NOMO-1 (cell line): ENCODE data around the gene UBAC1.
"Not testable (repeated sequence)": the region's sequence is repeated elsewhere in the genome, so short reads cannot be mapped to it uniquely, and the experiment has no call there.

ENCODE experiments used
- DNase-seq, 2 experiments: peaks; one replicate each; lab custom pipeline; 2025; ENCODE audit not compliant: unreplicated experiment in 2 of 2; lab: John Stamatoyannopoulos, UW

UBAC1 gene

DNA sequence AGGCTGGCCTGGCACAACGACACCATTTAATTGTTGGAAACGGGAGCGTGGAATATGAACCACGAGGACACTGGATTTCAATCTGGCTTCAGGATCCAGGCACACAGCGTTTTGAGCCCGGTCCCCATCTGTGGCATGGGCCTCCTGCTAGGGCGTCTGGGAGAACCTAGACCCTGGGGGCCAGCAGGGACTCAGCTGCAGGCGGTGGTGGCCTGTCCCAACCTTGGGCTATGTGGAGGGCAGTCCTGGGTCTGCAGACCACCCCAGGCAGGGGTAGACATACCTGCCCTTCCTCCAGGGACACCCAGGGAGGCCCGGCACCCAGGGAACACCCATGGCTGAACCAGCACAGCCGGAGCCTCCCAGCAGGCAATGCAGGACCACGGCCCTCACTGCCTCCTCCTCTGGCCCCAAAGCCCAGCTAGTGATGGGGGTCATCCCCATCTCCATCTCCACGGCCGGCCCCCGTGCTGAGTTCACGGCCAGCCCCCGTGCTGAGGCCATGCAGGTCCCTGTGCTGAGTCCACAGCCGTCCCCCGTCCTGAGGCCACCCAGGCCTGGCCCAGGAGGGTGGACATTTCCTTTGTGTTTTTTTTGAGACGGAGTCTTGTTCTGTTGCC is 18.5 kb upstream of the UBAC1 start:
- DNase-seq, result no peak

DNA sequence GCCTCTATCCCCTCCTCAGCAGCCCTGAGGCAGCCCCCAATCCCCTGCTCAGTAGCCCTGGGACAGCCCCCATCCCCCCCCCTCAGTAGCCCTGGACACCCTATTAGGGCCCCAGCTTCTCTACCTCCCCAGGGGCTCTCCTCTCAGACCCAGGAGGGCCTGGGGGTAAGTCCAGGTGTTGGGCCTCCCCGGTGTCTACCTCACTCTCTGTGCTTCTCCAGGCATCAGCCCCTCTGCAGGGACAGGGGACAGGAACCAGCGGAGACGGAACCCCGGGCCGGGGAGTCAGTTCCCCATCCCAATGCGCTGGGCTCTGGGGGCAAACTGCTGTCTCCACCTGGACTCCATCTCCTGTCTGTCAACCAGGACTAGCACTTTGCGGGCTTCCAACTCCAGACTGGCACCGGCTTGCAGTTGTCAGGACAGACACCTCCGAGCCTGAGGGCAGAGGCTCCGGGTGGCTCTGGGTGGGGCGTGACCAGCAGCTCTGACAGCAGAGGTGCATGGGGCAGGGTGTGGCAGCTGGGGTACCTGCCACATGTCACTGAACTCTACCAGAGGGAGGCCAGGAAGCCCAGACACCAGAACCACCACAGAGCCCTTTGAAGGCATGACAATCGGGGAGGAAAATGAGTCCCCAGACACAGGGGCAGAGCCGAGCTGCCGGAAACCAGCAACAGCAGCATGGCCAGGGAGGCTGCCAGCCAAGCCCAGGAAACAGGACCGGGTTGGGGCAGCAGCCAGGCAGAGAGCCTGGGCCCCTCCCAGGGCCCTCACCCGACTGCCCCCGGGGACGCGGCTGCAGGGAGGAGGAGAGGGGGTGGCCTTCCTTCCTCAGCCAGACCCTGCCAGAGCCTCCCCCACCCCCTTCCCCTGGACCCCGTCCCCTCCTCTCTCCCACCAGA is 17.7 kb upstream of the UBAC1 start:
- no peak for DNase-seq

DNA sequence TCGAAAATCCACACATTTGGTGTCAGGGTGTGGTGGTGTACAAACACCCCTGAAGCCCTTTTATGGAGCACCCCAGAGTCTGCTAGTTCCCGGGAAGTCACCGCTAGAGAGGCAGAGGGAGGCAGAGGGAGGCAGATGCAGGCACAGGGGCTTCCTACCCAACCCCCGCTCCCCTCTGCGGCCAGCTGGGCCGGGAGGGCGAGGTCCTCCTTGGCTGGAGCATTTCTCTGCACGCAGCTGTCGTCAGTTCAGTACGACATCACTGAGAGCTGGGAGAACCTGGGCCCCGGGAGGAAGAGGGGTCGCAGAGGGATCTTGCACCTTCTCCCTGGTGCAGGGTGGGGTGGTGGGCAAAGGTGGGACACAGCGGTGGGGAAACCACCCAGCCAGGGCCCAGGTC is 15.8 kb upstream of the UBAC1 start:
- DNase-seq, result no peak

DNA sequence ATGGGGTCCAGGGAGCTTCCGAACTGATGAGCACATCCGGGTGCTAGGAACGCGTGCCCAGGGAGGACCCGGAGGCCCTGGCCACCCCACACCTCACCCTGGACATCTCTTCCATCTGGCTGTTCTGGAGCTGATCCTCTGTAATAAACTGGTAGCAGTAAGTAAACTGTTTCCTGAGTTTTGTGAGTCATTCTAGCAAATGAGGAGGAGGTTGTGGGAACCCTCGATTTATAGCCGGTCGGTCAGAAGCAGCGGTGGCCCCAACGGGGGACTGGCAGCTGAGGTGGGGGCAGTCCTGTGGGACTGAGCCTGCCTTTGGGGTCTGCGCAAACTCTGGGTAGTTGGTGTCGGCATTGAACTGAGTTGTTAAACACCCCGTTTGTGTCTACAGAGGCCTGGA is 15.4 kb upstream of the UBAC1 start:
- peak in 1 of 2 experiments; percentile 35 for DNase-seq

DNA sequence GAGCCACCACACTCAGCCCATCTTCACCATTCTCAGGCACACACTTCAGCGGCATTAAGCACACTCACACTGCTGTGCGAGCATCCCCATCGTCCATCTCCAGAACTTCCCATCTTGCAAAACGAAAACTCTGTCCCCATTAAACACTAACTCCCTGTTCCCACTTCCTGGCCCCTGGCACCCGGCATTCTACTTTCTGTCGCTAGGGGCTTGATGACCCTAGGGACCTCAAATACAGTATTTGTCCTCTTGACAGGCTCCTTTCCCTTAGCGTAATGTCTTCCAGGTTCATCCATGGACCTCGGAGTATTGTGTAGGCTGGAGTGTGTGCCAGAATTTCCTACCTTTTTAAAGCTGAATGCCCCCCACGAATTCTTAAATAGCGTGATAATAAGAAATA is 14.7 kb upstream of the UBAC1 start:
- no peak for DNase-seq

DNA sequence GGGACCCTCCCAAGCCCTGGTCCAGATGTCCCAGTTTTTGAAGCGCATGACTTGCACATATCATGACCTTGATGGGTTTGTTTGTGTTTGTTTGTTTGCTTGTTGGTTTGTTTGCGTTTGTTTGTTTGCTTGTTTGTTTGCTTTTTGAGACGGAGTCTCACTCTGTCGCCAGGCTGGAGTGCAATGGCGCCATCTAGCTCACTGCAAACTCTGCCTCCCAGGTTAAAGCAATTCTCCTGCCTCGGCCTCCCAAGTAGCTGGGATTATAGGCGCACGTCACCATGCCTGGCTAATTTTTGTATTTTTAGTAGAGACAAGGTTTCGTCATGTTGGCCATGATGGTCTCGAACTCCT is 13.0 kb upstream of the UBAC1 start:
- DNase-seq, result no peak

DNA sequence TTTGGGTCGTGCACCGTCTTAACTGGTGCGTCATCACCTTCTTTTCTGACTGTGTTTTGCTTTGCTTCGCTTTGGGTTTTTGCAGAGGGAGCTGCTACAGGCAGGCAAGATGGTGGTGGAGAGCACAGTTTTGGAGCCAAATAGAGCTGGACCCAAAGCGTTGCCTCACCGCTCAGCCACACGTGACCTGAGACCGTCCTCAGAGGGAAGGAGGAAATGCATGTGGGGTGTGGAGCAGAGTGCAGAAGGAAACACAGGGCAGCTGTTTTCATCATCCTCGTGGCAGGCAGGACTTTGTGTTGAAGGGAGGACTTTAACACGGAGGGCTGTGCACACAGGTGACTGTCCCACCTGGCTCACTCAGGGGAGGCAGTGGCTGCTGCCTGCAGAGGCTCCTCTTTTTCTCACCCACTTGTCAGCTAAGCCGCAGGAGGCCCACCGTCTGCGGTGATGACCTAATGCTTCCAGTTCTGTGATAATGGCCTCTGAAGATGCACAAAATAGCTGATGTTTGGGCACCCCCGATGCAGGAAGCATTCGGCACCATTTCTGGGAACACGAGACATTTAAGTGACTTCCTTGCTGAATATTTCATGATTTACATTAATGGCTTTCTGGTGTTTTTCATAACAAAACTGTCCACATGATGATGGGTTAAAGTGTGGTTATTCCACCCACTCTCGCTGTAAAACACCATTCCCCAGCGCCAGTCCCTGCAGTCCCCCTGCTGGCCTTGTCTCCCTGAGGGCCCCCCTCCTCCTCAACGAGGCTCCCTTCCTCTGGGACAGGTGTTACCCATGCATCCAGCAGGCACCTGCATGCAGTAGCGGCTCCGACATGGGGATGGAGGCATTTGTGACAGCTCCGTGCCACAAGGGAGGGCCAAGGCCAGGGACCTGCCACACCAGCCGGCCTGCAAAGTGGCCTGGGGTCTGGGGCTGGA is 12.4 kb upstream of the UBAC1 start:
- peak; percentile 88 to 90 for DNase-seq

DNA sequence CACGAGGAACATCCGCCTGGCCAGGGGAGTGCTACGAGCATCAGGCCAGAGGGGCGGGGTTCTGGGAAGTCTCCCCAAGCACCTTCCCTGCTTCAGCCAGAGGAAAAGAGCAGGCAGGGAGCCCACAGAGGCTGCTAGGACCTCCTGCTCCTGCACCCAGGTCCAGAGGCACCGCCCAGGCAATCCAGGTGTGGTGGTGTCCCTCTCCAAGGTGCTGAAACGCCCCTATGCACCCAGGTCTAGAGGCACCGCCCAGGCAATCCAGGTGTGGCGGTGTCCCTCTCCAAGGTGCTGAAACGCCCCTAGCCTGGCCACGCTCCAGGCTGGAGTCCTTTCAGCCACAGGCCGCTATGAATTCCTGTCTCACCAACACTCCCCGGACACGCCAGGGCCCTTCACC is 10.7 kb upstream of the UBAC1 start:
- DNase-seq, result no peak

DNA sequence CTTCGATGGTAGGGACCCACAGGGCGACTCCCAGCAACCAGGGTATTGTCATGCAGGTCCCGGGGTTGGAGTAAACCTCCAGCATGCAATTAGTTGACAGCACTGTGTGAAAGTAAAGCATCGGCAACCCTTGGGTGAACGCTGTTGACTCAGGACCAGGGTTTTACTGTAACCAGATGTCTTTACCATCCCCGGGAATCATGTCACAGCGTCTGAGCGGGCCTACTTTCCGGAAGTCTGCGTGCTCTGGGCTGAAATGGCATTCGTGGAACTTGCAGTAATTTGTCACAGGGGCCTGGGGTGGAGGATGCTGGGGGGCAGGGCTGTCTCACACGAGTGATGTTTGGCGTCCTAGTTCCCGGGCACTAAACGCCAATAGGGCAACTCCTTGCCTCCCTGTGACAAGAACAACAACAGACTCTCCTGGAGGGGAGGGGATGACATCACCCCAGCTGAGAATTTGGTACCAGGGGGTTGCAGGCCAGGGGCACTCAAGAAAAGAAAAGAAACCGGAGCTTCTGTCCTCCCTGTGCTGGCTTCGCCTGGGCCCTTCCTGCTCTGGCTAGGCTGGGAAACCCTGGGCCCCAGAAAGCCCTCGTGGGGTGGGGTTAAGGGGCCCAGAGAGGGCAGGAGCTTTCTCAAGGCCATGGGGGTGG is 10.1 kb upstream of the UBAC1 start:
- DNase-seq, result no peak

DNA sequence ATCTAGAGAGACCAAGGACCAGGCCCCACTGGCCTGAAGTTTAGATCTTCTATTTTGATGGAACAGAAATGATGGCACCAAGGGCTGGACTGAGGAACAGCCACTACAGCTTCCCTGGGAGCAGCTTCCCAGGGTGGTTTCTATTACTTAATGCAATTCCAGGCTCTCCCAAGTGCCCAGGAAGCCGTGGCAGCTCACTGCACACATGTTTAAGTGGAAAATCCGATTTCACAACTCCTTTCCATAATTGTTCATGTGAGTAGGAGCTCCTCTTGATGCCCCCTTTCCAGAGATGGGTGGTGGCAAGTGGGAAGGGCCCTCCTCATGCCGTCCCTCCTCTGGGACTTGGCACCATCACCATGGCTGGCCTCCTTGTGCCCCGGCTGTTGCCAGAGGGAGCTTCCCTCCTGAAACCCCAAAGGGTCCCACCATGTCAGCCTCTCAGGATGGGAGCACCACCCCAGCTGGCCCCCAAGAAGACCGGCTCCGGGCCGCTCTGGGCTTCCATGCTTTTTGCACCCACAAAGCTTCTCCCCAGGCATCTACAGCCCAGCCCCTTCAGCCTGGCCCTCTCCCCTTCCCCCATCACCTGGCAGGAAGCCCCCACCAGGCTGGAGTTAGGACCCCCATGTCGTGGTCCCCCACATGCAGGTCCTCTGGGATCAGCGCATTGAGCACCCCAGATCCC is 9.1 kb upstream of the UBAC1 start:
- DNase-seq, result no peak

DNA sequence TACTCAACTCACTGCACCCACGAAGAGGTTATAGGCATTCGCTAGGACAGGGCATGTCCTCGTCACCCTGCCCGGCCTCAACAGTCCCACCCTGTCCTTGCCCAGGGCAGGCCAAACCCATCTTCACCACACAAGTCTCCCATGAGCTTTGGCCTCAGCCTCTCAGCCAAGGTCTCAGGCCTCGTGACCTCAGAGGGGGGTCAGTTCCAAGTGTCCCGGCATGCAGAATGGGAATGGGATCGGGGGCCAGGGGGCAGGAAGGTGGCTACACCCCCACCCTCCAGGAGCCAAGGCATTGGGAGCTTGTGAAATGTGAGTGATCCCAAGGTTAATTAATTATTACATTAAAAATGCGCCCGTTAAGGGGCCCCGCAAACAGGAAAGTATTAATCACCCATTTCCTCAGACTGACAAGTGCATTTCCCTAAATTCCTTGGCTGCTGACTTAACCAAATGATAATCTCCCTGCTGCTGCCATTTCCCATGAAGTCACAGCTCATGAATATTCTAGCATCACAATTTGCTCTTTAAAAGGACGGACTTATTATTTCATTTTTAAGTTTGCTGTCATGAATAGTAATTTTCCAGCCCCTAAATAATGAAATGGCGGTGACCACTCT is 8.0 kb upstream of the UBAC1 start:
- DNase-seq, result peak; percentile 51 to 71

DNA sequence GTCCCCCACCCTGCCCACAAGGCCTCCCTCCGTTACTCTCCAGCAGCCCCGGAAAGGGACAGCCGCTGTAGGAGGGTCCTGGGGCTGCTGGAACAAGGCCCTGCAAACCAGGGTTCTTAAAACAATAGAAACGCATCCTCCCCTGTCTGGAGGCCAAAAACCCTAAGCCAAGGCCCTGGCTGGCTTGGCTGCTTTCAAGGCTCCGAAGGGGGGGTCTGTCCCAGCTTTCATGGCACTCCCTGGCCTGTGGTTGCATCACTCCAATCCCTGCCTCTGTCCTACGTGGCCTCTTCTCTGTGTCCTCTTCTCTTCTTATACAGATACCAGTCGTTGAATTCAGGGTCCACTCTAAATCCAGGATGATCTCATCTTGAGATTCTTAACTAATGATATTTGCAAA is 7.4 kb upstream of the UBAC1 start:
- no peak for DNase-seq

DNA sequence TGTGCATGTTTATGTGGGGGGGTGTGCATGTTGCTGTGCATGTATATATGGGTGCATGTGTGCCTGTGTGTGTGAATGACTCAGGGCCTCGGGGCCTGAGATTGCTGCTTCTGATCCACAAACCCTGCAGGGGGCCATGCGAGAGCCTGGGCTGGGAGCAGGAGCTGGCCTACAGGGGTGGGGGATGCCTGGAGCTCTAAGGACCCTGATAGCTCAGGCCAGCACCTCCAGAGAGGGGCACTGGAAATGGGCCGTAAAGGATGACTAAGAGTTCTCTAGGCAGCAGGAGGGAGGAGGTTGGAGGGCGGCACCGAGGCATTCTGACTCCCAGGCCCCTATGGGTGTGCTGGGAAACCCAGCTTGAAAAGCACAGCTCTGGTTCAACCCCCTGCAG is 6.9 kb upstream of the UBAC1 start:
- no peak for DNase-seq

DNA sequence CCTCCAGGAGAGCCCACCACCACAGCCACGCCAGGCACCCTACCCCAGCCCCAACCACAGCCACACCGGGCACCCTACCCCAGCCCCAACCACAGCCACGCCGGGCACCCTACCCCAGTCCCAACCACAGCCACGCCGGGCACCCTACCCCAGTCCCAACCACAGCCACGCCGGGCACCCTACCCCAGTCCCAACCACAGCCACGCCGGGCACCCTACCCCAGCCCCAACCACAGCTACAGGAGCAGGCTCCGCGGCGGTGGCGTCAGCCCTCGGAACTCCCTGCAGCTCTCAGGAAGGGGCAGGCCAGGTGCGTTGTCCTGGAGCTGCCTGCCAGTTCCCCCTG is 5.7 kb upstream of the UBAC1 start:
- not testable (repeated sequence) for DNase-seq

DNA sequence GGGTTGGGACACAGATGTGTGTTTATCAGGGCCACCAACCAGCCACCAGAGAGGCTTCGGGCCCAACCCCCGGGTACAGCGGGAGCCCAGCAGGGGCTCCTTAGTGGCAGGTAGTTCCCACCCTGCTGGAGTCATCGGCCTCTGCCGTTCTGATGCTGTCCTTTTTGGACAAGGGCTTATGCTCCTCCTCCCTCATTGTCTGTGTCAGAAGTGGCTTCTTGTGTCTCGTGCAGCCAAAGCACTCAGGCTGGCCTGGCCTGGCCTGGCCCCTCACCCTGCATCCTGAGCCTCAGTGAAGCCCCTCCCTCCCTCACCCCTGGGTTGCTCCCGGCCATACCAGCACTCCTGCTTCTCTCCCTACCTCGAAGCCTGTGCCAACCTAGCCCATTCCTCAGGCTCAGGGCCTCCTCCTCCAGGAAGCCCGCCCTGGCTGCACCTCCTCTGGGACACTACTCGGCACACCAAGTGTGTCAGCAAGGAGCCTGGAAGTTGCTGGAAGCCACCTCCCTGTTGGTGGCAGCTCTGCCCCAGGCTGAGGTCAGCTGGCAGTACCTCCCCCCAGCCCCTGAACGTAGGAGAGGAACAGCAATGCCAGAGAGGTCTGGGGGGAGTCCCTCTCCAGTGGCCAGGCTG is 4.1 kb upstream of the UBAC1 start:
- no peak for DNase-seq

DNA sequence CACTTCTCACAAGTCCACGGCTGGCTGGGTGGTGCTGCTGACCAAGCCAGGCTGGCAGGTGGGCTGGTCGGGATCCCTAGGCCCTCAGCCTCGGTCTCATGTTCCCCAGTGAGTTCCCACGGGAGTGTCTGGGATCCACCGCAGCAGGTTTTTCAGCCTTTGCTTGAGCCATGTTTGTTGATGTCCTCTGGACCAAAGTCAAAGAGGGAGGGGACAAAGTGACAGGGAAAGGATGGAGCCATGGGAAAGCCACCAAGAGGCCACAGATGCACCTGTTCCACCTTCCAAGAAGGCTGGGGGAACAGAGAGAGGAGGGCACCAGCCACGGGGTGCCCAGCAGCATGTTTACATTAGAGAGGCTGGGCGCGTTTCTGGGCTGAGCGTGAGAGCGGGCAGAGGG is 2.8 kb upstream of the UBAC1 start:
- DNase-seq, result no peak

DNA sequence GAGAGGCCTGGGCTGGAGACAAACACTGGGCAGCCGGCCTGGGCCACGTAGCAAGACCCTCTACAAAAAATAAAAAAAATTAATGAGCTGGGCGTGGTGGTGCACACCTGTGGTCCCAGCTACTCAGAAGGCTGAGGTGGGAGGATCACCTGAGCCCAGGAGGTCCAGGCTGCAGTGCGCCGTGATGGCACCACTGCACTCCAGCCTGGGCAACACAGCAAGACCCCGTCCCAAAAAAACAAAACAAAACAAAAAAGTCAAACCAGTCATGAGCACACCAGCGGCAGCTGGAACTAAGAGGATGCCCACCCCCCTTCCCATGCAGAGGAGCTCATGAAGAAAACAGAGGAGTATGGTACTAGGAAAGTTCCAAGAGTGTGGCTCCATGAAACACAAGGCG is 2.2 kb upstream of the UBAC1 start:
- DNase-seq, result no peak

DNA sequence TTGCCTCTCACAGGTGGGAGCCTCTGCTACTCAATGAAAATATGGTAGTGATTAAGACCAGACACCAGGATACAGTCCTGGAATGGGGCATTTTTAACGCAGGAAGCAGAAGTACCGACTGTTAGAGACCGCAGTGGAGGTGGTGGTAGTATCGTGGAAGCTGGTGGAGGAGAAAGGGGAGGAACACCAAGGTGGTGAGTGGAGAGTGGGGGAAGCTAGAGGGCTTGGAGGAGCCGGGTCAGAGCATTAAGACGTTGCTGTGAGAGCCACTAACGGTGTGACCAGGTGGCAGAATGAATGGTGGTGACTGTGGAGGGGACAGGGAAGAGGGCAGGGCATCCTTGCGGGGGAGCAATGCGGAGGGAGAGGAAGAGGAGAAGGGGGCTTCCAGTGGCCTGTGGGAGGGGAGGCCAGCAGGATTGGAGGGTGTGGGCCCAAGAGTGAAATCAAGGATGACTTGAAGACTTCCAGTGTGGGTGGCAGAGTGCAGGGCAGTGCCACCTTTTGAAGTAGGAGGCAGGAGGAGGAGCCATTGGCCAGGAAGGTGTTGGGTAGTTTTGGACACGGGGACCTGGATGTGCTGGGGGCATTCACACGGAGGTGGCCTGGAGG is 1.6 kb upstream of the UBAC1 start:
- DNase-seq, result peak; percentile 44 to 79
